ENCODE data around the gene ATG16L1.

Gene ATG16L1

DNA sequence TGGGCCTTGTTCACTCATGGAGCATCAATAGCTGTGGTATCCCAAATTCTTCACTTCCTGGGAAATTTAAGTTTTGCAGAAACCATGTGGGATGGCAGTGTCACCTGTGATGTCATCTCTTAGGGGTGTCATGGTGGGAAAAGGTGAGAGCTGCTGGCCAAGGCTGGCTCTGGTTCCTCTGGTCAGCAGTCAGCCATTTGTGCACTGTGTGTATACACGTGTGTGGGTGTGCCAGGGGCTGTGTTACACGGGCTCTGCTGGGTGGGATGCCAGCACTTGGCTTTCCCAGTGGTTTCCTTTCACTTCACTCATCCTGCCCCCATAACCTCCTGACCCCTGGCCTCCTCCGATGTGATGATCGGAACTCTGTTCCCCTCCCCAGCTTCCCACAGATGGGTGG lies 77.4 kb downstream of the ATG16L1 start:
- no peak for TF ChIP-seq EZH2phosphoT487 (IDR thresholded peaks at IDR 0.05; ENCODE audit: low read depth)
- TF ChIP-seq, protein P1, sequence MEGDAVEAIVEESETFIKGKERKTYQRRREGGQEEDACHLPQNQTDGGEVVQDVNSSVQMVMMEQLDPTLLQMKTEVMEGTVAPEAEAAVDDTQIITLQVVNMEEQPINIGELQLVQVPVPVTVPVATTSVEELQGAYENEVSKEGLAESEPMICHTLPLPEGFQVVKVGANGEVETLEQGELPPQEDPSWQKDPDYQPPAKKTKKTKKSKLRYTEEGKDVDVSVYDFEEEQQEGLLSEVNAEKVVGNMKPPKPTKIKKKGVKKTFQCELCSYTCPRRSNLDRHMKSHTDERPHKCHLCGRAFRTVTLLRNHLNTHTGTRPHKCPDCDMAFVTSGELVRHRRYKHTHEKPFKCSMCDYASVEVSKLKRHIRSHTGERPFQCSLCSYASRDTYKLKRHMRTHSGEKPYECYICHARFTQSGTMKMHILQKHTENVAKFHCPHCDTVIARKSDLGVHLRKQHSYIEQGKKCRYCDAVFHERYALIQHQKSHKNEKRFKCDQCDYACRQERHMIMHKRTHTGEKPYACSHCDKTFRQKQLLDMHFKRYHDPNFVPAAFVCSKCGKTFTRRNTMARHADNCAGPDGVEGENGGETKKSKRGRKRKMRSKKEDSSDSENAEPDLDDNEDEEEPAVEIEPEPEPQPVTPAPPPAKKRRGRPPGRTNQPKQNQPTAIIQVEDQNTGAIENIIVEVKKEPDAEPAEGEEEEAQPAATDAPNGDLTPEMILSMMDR (IDR thresholded peaks at IDR 0.05; ENCODE audit: low read depth, low read length): no peak
- no peaks in the 10 kb centered on the region for H3K9me3 ChIP-seq (ENCODE audit: insufficient read depth, low read length)
- no peak overlapping the region for H3K4me2 ChIP-seq (ENCODE audit: low read length)
- no peak overlapping the region for H3K4me3 ChIP-seq (ENCODE audit: low read length)
- H3K36me3 ChIP-seq (replicated peaks; ENCODE audit: low read depth, low read length): no peaks in the 10 kb centered on the region
- no peaks in the 10 kb centered on the region for H3K27me3 ChIP-seq (ENCODE audit: low read depth, low read length)
- H4K20me1 ChIP-seq (ENCODE audit: insufficient read depth, low read length): no peaks in the 10 kb centered on the region
- H3K9ac ChIP-seq (ENCODE audit: low read length): no peak overlapping the region
- H3K4me1 ChIP-seq (ENCODE audit: low read length): peaks cover 13% of the 10 kb centered on the region
- no peaks in the 10 kb centered on the region for H3K79me2 ChIP-seq (ENCODE audit: low read length)
- no peak overlapping the region for H2AFZ ChIP-seq (ENCODE audit: low read depth, low read length)
- H3K27ac ChIP-seq (ENCODE audit: low read length): no peak overlapping the region

DNA sequence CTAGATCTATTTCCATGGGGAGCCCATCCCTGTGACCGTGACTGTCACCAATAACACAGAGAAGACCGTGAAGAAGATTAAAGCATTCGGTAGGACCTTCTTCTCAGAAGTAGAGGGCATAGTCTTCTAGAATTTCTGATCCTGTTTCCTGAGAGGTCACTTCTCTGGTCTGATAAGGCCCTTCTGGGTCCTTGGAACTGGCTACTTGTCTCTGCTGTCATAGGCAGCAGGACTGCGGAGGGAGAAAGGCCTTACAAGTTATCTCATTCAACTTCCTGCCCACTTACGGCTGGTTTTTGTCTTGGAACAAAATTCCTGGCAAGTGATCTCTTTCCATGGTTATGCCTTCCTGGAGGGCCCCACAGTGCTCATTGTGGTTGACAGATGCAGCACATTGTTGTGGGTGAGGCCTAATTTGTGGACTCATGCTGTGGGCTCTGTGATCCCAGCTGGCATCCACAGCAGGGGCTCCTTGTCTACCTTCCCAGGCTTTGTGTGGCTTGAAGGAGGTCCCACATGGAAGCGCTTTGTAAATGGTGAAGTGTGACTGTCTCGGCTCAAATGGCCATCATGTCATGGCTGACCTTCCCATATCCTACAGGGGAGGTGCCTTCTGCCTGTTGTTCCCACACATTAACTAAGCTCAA lies 78.1 kb downstream of the ATG16L1 start:
- no peak overlapping the region for H3K9ac ChIP-seq (ENCODE audit: low read length)

DNA sequence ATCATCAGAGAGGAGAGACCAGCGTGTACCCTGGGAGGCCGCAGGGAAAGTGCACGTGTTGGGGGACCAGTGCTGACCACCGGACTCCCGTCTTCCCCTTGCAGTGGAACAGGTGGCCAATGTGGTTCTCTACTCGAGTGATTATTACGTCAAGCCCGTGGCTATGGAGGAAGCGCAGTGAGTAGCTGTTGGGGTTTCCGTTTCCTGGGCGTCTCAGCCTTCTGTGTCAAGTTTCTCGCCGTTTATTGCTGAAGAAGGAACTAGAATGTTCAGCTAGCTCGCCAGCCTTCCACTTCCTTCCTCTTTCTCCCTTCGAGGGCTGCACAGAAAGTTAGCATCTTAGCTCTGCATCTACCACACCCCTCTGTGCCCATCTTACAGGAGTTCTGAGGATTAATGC lies 80.1 kb downstream of the ATG16L1 start:
- no peaks in the 10 kb centered on the region for H3K9me3 ChIP-seq (ENCODE audit: insufficient read depth, low read length)
- peak overlapping the region; percentile 2; the same call in 1 of the 2 replicates for H3K9ac ChIP-seq (ENCODE audit: low read length)
- H2AFZ ChIP-seq (ENCODE audit: low read depth, low read length): peak overlapping the region; percentile 97

More for the DNA sequence above, 78.1 kb downstream of the ATG16L1 start:
- Histone ChIP-seq H3K4me2 (ENCODE audit: low read length) (no peak overlapping the region), H3K9me3 (ENCODE audit: insufficient read depth, low read length) (no peaks in the 10 kb centered on the region), H4K20me1 (ENCODE audit: insufficient read depth, low read length) (no peaks in the 10 kb centered on the region), H3K4me1 (ENCODE audit: low read length) (peaks cover 13% of the 10 kb centered on the region), H3K27ac (ENCODE audit: low read length) (no peak overlapping the region), H3K79me2 (ENCODE audit: low read length) (no peaks in the 10 kb centered on the region), H2AFZ (ENCODE audit: low read depth, low read length) (no peak overlapping the region), H3K36me3 (replicated peaks; ENCODE audit: low read depth, low read length) (no peaks in the 10 kb centered on the region), H3K4me3 (ENCODE audit: low read length) (no peak overlapping the region), H3K27me3 (ENCODE audit: low read depth, low read length) (no peaks in the 10 kb centered on the region)
- TF ChIP-seq, protein P1 (IDR thresholded peaks at IDR 0.05; ENCODE audit: low read depth, low read length): no peak
- no peak for TF ChIP-seq EZH2phosphoT487 (IDR thresholded peaks at IDR 0.05; ENCODE audit: low read depth)

DNA sequence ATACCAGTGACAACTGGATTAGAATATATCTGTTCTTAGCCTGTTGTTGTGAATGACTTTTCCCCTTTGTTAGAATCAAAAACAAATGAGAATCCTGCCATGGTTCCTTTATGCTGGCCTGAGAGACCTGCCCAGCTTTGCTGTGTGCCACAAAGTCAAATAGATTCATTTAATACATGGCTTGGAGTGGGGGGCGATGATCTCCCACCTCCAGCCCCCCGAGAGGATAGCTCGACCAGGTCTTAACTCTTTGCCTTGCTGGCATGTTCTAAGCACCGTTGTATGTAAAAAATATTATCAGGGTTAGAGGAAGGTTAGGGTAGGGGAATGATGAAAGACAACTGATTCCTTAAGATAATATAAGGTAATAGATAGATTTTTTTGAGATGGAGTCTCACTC lies 80.7 kb downstream of the ATG16L1 start:
- no peaks in the 10 kb centered on the region for H4K20me1 ChIP-seq (ENCODE audit: insufficient read depth, low read length)
- H3K9ac ChIP-seq (ENCODE audit: low read length): no peak overlapping the region

More for the DNA sequence above, 80.1 kb downstream of the ATG16L1 start:
- Histone ChIP-seq H3K4me2 (ENCODE audit: low read length) (peak overlapping the region; percentile 82), H3K36me3 (replicated peaks; ENCODE audit: low read depth, low read length) (no peaks in the 10 kb centered on the region), H3K4me3 (ENCODE audit: low read length) (peak overlapping the region; percentile 60), H3K79me2 (ENCODE audit: low read length) (no peaks in the 10 kb centered on the region), H3K27me3 (ENCODE audit: low read depth, low read length) (no peaks in the 10 kb centered on the region), H4K20me1 (ENCODE audit: insufficient read depth, low read length) (no peaks in the 10 kb centered on the region), H3K4me1 (ENCODE audit: low read length) (peaks cover 13% of the 10 kb centered on the region), H3K27ac (ENCODE audit: low read length) (peak overlapping the region; percentile 32)
- TF ChIP-seq EZH2phosphoT487 (IDR thresholded peaks at IDR 0.05; ENCODE audit: low read depth): no peak
- TF ChIP-seq, protein P1 (IDR thresholded peaks at IDR 0.05; ENCODE audit: low read depth, low read length): no peak

More for the DNA sequence above, 80.7 kb downstream of the ATG16L1 start:
- Histone ChIP-seq H3K4me2 (ENCODE audit: low read length) (peak overlapping the region; percentile 82), H3K27me3 (ENCODE audit: low read depth, low read length) (no peaks in the 10 kb centered on the region), H3K27ac (ENCODE audit: low read length) (0 out of 2 replicates have a peak overlapping the region, but pooled peaks have one; percentile 25), H3K36me3 (replicated peaks; ENCODE audit: low read depth, low read length) (no peaks in the 10 kb centered on the region), H3K4me1 (ENCODE audit: low read length) (peaks cover 13% of the 10 kb centered on the region), H3K79me2 (ENCODE audit: low read length) (no peaks in the 10 kb centered on the region), H3K9me3 (ENCODE audit: insufficient read depth, low read length) (no peaks in the 10 kb centered on the region), H3K4me3 (ENCODE audit: low read length) (peak overlapping the region; percentile 60; the same call in 1 of the 2 replicates), H2AFZ (ENCODE audit: low read depth, low read length) (peak overlapping the region; percentile 97)
- TF ChIP-seq EZH2phosphoT487 (IDR thresholded peaks at IDR 0.05; ENCODE audit: low read depth): no peak
- TF ChIP-seq, protein P1 (IDR thresholded peaks at IDR 0.05; ENCODE audit: low read depth, low read length): no peak

Data from OCI-LY3 (cell line).